GM19372 (cell line): ENCODE measurements around the gene NR2F1.
"Not testable (repeated sequence)": the region's sequence is repeated elsewhere in the genome, so short reads cannot be mapped to it uniquely, and the experiment has no call there.

Source experiments
- ATAC-seq: cut with Tn5 transposase; IDR thresholded peaks from one replicate; pipeline ENCODE4 v1.9.1; 2021; ENCODE audit warnings: mild to moderate bottlenecking, low read depth, moderate library complexity; ENCODE audit not compliant: unreplicated experiment

Gene NR2F1

DNA sequence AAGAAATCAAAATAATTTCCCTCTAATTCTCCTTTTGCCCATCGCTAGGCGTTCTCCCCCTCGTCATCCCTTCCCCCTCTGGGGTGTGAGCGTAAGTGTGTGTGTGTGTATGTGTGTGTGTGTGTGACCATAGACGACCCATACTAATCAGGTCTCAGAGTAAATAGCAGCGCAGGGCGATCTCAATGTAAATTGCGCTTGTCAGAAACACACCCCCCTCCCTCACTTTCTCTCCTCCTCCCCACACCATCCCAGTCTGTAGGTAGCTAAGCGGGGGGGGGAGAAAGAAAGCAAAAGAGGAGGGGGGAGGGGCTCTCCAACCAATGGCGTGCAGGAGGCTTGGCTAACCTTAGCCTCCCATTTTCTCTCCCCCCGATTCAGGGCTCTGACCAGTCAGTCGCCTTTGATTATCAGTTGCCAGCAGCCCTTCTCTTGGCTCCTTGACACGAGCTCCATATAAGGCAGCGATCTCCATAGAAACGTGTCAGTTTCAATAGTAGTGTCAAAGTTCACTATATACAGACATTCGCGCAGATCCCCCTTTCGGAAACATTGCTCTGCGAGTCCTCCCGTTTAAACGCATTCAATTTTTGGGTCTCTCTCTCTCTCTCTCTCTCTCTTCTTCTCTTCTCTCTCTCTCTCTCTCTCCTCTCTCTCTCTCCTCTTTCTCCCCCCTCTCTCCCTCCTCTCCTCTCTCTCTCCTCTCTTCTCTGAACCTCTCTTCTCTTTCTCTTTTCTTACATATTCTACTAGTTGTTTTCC, at the start of gene NR2F1:
Gene NR2F1, plus strand, starts transcription at position 546 of the 762 bp plus-strand sequence. CDS start 1,802 bp downstream, outside the sequence.
- no peak for ATAC-seq

DNA sequence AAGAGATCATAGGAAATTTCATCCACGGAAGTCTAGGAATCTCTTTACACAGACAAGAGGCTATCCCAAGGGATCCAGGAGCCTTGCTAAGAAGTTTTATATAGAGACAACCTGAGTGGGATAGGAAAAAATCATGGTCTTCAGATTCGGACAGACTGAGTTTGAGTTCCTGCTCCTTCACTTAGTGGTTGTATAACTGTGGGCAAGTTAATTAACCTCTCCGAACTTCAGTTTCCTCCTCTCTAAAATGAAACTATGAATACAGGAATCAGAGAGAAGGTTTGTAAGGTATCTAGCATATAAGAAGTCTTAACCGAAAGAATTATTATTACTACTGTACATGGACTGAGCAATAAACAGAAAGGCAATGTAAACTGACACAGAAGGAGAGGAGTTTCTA, 37.1 kb upstream of the NR2F1 start:
- no peak for ATAC-seq

- ATAC-seq, result not testable (repeated sequence)
Observed at GRCh38 chr5:93549594-93549993, 33.4 kb upstream of the NR2F1 start.

DNA sequence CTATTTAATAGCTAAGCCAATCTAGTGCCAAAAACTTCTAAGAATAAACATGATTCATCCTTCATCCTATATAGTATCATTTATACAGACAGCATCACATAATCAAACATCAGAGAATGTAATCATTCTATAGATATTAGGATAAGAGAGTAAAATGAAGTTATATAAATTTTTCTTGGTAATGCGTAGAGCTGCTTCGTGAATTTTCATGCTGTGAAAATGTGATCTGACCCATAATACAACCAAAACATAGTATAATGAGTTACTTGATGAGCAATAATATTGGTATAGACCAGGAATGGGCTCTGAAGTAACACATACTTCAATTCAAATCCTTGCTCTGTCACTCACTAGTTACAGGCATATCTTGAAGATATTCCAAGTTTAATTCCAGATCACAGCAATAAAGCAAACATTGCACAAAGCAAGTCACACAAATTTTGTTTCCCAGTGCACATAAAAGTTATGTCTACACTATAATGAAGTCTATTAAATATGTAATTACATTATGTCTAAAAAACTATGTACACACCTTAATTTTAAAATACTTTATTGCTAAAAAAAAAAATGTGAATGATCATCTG, 25.9 kb upstream of the NR2F1 start:
- ATAC-seq, result no peak

DNA sequence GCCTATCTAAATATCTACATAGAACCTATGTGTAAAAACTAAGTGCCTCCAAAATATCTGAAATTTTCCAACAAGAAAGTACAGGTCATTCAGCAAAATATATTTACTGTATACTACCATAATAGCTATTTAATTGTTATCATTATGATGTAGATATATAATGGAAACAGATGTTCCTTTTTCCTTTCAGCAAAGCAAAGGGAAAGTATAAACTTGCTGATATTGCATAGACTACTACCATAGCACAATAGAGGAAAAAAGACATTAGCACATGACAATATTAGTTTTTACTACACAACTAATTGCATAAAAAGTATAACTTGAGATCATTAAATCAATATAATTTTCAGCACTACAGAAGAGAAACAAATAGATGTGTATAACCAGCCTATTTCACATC, 16.9 kb upstream of the NR2F1 start:
- no peak for ATAC-seq

GRCh38 chr5:93567424-93567823, 15.6 kb upstream of the NR2F1 start:
- ATAC-seq, result no peak

- no peak for ATAC-seq
Observed at GRCh38 chr5:93569300-93570160, 13.5 kb upstream of the NR2F1 start.

DNA sequence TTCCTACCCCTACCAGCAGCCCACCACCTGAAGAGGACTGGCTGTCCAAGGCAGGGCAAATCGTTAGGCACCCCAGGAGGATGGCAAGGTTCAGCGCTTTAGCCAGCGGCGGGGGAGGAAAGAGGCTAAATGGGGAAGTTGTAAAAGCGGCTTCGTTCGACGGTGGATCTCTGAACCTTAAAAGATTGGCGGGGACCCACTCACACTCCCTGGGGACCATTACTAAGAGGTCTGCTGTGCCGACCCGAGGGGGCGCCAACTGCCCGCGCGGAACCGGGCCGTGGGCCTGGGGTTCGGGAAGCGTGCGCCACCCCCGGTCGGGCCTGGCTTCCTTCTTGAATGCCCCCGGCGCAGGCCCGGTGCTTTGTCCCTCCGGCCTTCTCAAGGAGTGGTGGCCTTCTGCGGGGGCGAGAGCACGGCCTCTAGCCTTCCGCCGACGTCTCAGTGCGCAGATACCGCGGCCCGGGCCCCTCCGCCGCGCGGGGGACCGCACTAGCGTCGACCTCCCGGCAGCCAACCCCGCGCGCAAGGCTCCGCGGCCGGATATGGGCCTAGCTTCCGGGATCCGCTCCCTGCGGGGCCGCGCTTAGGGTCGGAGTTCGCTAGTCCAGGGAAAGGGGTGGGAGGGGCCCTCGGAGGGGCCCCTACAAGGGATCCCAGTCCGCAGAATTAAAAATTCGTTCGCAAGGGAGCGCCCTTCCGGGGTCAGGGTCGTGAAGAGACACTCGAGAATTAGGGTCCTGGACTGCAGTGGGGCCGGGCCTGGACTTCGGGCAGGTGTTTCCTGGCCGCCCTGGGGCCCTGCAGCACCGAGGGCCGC, 12.5 kb upstream of the NR2F1 start:
- no peak for ATAC-seq

GRCh38 chr5:93571114-93571949, 11.7 kb upstream of the NR2F1 start:
- ATAC-seq, result no peak

DNA sequence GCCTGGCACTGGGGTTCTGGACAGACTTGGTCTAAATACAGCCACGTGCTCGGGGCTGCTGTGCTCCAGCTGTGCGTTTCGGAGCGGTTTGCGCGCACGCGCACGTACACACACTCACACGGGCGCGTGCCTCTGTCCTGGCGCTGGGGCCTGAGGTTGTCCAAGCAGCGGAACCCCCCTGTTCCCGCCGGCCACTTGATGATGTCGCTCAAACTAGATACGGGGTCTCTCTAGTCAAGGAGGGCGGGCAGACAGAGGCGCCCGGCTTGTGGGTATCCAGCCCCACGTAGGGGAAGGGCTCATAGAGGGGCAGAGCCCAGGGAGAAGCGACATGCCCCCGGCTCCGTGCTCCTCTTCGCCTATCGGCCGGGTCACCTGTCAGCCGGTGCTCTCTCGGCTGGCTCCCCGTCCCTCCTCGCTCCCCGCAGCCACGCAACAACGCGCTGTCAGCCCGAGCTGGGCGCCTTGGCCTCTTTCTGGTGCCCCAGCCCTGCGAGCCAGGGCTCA, 10.9 kb upstream of the NR2F1 start:
- no peak for ATAC-seq

- no peak for ATAC-seq
Observed at GRCh38 chr5:93572608-93573353, 10.2 kb upstream of the NR2F1 start.

DNA sequence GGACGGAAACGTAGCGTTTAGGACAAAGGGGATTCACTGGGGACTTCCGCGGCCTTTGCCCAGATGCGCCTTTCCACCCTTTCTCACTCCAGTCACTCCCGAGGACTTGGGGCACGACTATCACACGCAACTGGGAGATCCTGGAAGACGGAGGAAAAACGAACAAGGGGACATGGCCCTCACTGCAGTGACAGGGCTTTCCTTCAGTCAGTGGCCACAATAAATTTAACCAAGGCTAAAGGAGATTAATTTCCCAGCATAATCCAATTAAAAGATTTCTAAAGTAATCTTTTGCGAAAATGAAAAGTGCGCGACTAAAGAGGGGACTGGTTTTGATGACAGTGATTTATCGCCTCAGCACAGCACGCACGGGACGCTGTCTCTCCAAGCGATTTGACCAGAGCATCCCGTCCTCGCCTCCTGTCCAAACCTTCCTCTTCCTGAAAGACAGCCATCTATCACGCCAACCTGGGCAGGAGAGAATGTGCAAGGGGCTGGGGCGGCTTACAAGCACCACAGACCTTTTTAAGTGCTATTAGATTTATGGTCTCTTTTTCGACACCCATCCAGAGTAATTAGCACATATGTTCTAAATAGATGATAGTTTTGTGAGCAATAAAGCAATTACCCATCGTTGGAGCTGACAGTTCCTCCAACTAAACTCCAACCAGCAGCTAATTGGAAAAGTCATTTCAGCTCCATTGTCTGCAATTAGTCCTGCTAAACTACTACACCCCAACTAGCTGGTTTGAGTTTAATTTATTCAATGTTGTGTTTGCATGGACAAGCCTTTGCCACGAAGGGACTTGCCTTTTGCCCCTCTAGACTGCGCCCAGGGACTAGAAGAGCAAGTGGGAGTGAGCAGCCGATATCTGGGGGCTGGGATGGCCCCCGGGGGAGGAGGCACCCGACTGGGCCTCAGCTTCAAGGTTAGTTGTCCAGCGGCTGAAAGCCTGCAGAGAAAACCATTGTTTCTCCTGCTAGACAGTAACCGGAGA, 9.4 kb upstream of the NR2F1 start:
- no peak for ATAC-seq

- ATAC-seq, result no peak
Observed at GRCh38 chr5:93574491-93575305, 8.3 kb upstream of the NR2F1 start.

DNA sequence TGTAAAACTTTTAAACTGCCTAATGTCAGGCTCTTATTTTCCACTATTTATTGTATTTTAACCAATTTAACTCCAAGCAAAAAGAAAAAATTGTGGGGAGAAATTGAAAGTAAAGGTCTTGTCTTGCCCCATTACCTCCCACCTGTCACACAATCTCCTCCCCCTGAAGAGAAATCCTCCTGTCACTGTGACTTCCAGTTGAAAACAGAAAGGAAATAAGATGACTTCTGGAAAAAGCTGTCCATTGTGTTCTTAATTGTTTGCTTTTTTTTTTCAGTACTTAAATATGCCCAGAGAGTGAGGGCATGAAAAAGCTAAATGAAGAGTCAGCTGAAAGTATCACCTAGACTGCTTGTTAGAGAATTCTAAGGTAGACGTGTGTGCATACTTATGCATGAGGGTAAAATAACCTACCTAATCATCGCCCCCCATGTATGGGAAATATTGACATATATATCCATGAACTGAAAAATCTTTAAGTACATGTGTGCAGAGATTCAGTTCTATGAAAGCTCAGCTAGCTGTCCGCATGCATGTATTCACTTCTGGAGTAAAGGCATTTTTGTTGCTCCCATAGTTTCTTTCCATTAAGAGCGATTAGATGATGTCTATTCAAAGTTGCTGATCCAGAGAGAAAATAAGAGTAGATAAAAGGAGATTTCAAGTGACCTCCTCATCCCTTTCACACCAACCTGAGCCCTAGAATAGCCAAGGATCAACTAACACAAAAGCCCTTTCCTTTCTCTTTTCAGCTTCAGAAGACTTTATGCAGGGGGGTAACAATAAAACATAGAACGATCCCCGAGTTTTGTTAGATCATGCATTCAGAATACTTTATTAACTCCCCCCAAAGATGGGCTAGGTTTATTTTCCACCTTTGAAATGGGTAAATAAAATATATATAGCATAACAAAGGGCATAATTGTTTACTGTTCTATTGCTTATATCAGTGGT, 7.3 kb upstream of the NR2F1 start:
- no peak for ATAC-seq

DNA sequence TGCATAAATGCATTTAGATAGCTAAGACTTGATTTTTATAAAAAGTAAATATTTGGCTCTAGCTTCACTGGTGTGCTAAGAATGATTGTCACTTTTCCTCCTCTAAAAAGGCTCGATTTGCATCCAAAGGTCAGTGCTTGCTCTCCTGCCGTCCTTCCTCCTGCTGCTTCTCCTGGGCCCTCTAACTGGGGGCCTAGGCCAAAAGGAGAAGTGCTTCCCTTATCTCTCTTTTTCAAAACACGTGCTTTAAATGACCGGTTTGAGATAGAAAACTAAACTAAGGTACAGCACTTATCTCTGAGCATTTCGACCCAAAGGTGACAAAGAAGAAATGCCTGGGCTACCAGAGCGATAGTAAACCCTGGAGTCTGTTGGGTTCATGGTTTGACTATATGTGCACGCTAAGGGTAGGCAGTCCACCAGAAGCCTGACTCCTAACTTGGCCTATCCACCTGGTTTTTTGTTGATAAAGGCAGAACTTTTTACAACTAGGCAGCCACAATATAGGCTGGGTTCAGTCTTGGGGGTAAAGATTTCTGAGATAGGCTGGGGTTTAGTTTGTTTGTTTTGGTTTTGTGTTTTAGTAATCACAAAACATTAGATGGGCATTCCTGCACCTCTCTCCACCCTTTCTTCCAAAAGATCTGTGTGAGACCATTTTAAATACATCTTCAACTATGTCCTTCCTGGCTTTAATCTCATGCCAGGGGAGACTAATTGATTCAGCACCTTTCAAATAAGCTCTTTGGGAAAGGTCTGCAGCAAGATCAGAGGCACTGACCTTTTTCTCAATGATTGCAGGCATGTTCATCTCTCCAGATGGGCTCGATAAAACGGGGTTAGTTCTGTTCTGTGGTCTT, 5.8 kb upstream of the NR2F1 start:
- ATAC-seq, result no peak
